ENCODE data around the gene RHOT2. TPM values are rescaled to one million over a fixed set of nuclear protein-coding genes. Genes with fewer than 3 reads are reported as not detected.

Gene RHOT2
- total and polyA plus RNA-seq, 9 of the 15 experiments (the other 6 are each of a cell fraction or from before 2014, with no cell fraction given) = 5.0 to 373 (median 112) TPM

DNA sequence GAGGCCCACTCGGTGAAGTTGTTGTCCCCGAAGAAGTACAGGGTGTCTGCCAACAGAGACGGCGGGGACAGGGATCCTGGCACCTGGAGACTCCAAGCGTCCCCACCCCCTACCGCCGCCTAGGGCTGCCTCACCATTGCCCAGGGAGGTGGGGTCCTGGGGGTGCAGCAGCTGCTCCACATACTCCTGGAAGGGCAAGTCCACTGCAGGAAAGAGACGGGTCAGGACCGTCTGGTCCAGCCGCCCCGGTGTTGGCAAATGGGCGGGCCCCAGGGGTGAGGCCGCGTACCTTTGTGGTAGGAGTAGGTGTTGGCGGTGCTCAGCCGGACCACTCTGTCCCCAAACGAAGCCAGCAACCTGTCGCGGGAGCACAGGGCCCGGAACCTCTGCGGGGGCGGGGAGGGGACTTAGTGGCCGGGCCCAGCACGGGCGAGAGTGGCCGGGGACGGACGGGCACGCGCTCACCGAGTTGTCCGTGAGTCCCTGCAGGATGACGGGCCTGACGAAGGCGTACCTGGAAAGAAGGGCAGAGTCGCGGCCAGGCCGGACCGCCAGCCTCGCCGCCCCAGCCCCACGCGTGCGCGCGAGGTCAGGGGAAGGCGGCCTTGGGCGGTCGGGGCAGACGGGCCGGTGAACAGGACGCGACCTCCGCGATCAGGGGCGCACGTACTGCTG is 15.6 kb downstream of the RHOT2 start (continued):
- TF ChIP-seq, protein P1, sequence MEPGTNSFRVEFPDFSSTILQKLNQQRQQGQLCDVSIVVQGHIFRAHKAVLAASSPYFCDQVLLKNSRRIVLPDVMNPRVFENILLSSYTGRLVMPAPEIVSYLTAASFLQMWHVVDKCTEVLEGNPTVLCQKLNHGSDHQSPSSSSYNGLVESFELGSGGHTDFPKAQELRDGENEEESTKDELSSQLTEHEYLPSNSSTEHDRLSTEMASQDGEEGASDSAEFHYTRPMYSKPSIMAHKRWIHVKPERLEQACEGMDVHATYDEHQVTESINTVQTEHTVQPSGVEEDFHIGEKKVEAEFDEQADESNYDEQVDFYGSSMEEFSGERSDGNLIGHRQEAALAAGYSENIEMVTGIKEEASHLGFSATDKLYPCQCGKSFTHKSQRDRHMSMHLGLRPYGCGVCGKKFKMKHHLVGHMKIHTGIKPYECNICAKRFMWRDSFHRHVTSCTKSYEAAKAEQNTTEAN (CRISPR knock-in tag; IDR thresholded peaks at IDR 0.05) = no peak
- TF ChIP-seq NRF1 (conservative IDR thresholded peaks at IDR 0.05 in 1 of 2, IDR thresholded peaks at IDR 0.05 in 1 of 2) (peak; percentile 60 to 71), ZKSCAN3 (CRISPR knock-in tag; IDR thresholded peaks at IDR 0.05) (no peak), ZNF384 (IDR thresholded peaks at IDR 0.05; ENCODE audit: low read depth, low read length) (no peak), CBX5 (IDR thresholded peaks at IDR 0.05; ENCODE audit: borderline replicate concordance, low read depth) (no peak), HLTF (IDR thresholded peaks at IDR 0.05) (no peak), ZNF584 (CRISPR knock-in tag; IDR thresholded peaks at IDR 0.05; ENCODE audit: low read depth) (no peak), CXXC5 (CRISPR knock-in tag; IDR thresholded peaks at IDR 0.05) (no peak), EHMT2 (IDR thresholded peaks at IDR 0.05) (no peak), NBN (IDR thresholded peaks at IDR 0.05; ENCODE audit: low read depth) (no peak), MAFK (IDR thresholded peaks at IDR 0.05; ENCODE audit: low read length) (no peak), MTA3 (IDR thresholded peaks at IDR 0.05; ENCODE audit: borderline replicate concordance) (no peak), MEF2D (tag; conservative IDR thresholded peaks at IDR 0.05; ENCODE audit: low read depth) (no peak), CBX3 (IDR thresholded peaks at IDR 0.05; ENCODE audit: borderline replicate concordance in 1 of 2, low read length in 2 of 2) (no peak), GABPA (tag; conservative IDR thresholded peaks at IDR 0.05; ENCODE audit: low read depth) (no peak)
- TF ChIP-seq, protein P2, sequence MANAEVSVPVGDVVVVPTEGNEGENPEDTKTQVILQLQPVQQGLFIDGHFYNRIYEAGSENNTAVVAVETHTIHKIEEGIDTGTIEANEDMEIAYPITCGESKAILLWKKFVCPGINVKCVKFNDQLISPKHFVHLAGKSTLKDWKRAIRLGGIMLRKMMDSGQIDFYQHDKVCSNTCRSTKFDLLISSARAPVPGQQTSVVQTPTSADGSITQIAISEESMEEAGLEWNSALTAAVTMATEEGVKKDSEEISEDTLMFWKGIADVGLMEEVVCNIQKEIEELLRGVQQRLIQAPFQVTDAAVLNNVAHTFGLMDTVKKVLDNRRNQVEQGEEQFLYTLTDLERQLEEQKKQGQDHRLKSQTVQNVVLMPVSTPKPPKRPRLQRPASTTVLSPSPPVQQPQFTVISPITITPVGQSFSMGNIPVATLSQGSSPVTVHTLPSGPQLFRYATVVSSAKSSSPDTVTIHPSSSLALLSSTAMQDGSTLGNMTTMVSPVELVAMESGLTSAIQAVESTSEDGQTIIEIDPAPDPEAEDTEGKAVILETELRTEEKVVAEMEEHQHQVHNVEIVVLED (CRISPR knock-in tag; IDR thresholded peaks at IDR 0.05) = no peak
- TF ChIP-seq, protein P3, sequence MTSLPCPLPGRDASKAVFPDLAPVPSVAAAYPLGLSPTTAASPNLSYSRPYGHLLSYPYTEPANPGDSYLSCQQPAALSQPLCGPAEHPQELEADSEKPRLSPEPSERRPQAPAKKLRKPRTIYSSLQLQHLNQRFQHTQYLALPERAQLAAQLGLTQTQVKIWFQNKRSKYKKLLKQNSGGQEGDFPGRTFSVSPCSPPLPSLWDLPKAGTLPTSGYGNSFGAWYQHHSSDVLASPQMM (CRISPR knock-in tag; IDR thresholded peaks at IDR 0.05) = no peak
- TF ChIP-seq, protein P4, sequence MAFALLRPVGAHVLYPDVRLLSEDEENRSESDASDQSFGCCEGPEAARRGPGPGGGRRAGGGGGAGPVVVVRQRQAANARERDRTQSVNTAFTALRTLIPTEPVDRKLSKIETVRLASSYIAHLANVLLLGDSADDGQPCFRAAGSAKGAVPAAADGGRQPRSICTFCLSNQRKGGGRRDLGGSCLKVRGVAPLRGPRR (CRISPR knock-in tag; IDR thresholded peaks at IDR 0.05) = no peak
- TF ChIP-seq, protein P5, sequence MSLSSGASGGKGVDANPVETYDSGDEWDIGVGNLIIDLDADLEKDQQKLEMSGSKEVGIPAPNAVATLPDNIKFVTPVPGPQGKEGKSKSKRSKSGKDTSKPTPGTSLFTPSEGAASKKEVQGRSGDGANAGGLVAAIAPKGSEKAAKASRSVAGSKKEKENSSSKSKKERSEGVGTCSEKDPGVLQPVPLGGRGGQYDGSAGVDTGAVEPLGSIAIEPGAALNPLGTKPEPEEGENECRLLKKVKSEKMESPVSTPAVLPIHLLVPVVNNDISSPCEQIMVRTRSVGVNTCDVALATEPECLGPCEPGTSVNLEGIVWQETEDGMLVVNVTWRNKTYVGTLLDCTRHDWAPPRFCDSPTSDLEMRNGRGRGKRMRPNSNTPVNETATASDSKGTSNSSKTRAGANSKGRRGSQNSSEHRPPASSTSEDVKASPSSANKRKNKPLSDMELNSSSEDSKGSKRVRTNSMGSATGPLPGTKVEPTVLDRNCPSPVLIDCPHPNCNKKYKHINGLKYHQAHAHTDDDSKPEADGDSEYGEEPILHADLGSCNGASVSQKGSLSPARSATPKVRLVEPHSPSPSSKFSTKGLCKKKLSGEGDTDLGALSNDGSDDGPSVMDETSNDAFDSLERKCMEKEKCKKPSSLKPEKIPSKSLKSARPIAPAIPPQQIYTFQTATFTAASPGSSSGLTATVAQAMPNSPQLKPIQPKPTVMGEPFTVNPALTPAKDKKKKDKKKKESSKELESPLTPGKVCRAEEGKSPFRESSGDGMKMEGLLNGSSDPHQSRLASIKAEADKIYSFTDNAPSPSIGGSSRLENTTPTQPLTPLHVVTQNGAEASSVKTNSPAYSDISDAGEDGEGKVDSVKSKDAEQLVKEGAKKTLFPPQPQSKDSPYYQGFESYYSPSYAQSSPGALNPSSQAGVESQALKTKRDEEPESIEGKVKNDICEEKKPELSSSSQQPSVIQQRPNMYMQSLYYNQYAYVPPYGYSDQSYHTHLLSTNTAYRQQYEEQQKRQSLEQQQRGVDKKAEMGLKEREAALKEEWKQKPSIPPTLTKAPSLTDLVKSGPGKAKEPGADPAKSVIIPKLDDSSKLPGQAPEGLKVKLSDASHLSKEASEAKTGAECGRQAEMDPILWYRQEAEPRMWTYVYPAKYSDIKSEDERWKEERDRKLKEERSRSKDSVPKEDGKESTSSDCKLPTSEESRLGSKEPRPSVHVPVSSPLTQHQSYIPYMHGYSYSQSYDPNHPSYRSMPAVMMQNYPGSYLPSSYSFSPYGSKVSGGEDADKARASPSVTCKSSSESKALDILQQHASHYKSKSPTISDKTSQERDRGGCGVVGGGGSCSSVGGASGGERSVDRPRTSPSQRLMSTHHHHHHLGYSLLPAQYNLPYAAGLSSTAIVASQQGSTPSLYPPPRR (CRISPR knock-in tag; IDR thresholded peaks at IDR 0.05; ENCODE audit: borderline replicate concordance) = no peak

Data from K562 (cell line).